ENCODE data around the gene FHL1.
"Not testable (repeated sequence)": the region's sequence is repeated elsewhere in the genome, so short reads cannot be mapped to it uniquely, and the experiment has no call there.

- TF ChIP-seq, protein P1, sequence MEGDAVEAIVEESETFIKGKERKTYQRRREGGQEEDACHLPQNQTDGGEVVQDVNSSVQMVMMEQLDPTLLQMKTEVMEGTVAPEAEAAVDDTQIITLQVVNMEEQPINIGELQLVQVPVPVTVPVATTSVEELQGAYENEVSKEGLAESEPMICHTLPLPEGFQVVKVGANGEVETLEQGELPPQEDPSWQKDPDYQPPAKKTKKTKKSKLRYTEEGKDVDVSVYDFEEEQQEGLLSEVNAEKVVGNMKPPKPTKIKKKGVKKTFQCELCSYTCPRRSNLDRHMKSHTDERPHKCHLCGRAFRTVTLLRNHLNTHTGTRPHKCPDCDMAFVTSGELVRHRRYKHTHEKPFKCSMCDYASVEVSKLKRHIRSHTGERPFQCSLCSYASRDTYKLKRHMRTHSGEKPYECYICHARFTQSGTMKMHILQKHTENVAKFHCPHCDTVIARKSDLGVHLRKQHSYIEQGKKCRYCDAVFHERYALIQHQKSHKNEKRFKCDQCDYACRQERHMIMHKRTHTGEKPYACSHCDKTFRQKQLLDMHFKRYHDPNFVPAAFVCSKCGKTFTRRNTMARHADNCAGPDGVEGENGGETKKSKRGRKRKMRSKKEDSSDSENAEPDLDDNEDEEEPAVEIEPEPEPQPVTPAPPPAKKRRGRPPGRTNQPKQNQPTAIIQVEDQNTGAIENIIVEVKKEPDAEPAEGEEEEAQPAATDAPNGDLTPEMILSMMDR (IDR thresholded peaks at IDR 0.05): not testable (repeated sequence)
- not testable (repeated sequence) for TF ChIP-seq POLR2AphosphoS5 (IDR thresholded peaks at IDR 0.05; ENCODE audit: insufficient read depth in 1 of 2, low read depth in 1 of 2)
Measured at GRCh38 chrX:136237849-136238248, 90.5 kb downstream of the FHL1 start.
